CD4-positive, alpha-beta T cell treated with Interleukin-10 for 1 hour (primary cell): ENCODE measurements around the gene PLEKHN1.
"Not testable (repeated sequence)": the region's sequence is repeated elsewhere in the genome, so short reads cannot be mapped to it uniquely, and the experiment has no call there.

Experiments used
- DNase-seq: peaks from one replicate; pipeline ENCODE4 v3.0.0-alpha.2; 2020

PLEKHN1 gene

DNA sequence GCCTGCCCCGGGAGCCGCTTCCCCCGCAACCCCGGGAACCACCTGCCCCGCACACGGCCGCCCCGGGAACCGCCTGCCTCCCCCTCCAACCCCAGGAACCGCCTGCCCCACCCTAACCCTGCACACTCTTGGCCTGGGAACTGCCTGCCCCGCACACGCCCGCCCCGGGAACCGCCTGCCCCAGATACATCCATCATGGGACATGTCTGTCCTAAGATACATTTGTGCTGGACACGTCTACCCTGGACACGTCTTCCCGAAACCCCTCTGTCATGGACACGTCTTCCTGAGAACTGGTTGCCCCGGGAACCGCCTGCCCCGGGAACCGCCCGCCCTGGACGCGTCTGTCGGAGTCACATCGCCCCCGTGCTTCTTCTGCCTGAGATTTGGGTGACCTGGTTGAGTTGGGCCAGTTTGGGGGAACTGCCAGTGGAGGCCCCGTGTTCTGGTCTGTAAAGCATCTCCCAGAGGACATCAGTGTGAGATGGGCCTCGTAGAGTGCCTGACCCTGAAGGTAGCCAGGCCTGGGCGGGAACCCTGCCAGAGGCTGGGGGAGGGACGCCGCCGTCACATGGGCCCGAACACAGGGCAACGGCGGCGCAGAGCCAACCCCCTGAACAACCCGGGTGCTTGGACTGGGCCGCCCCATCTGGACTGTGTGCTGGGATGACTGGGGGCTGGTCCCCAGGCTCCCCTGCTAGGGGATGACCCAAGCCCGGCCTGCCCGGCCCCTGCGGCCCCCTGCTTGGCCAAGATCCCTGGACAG lies 12.0 kb downstream of the PLEKHN1 start:
- no peak for DNase-seq

DNA sequence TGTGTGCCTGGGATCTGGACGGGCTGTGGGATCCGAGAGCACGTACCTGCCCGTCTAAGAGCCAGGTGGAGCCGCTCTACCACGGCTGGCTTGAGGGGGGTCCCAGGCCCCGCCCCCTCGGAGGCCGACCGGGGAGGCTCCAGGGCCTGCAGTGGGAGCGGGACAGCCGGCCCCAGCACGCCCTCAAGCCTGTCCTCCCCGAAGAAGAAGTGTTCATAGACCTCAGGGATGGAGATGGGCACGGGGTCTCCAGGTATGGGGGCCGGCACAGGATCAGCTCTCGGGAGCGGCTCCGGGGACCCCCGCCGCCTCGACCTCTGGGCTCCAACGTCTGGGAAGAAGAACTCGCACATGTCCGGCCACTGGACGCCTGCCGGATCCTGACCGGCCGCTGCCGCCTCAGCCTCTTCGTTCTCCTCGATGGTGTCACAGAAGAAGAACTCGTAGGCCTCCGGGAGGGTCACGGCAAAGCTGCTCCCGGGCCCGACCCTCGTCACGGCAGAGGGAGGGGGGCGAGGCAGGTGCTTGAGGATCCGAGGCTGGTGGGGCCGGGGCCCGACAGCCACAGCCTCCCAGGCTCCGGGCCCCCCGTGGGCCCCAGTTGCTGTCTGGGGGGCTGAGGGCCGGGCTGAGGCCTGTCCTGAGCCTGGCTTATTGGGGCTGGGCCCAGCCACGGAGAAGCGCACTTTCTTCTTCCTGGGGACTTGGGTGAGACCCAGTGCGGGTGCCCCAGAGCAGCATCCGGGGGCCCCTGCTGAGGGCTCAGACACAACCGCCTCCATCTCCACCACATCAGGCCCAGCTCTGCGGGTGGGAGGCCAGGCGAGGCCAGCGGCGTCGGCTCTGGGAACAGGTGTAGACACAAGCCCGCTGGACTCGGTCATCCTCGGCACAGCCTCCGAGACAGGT lies 12.8 kb downstream of the PLEKHN1 start:
- no peak for DNase-seq

DNA sequence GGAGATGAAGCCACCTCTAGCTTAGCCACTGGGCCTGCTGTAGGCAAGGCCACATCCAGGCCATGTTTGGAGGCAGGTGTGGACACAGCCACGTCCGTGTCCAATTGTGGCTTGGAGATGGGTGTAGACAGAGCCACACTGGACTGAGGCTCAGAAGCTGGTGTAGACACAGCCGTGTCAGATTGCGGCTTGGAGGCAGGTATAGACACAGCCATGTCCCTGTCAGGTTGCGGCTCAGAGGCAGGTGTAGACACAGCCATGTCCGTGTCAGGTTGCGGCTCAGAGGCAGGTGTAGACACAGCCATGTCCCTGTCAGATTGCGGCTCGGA lies 13.4 kb downstream of the PLEKHN1 start:
- no peak for DNase-seq

DNA sequence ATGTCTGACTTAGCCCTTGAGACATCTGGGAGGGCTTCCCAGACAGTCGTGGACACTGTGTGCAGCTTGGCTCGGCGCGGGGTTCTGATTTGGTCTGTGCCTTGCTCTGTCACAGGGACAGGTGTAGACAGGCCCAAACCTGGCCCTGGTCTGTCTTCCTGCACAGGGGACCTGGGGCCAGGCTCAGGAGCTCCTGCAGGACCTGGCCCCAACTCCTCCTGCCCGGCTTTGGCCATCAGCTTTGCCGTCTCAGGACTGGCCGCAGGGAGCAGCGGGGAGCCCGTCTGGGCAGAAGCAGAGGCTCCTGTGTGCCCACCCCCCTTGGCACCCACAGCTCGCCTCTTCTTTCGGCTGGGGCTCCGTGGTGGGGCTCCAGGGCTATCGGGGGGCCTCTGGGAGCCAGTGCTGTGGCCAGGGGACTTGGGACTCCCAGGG lies 13.9 kb downstream of the PLEKHN1 start:
- DNase-seq: no peak

DNA sequence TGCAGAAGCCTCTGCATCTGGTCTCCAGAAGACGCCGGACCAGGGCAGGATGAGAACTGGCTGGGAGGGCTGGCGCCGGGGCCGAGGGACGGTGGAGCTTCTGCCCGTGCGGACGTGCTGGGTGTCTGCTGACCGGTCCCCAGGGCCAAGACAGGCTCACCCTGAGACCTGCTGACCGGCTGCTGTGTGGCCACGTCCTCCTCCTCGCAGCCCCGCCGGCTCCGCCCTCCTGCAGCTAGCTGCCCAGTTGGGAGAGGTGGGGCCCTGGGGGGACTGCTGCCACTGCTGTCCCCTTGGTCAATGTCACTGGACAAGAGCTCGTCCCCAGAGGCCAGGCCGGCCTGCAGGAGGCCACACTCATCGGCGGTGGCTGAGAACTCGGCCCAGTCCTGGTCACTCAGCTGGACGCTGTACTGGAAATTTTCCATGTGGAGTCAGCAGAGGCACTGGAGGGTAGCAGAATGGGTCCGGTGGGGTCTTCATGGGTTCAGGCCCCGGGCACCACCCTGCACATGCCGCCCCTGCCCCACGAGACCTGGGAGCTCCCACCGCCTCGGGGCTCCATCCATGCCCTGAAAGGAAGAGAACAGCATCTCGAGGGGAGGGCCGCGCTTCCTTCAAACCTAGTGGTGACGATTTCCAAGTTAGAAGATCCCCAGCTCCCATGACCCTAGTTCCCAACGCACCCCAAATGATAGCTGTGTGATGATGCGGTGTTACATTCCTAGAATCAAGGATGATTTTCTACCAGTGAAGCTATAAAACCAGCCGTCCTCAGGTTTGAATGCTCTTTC lies 14.5 kb downstream of the PLEKHN1 start:
- no peak for DNase-seq

DNA sequence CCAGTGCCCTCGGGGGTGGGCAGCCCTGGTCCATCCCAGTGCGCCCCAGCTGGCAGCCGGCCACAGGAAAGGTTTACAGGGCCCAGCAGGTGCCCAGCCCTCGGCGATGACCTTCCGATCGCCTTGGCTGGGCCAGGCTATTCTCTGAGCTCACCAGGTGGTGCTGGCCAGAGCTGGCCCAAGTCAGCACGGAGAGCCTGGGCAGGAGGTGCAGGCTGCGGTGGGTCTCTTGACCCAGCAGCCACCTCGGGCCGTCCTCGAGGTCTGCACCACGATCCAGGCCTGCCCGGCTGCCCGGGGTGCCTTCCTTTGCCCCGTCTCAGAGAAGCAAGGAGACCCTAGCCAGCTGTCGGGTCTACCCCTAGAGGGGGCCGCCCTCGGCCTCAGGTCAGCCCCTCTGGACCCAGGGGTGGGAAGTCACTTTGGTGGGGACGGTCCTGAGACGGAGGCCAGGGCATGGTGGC lies 15.2 kb downstream of the PLEKHN1 start:
- no peak for DNase-seq

DNA sequence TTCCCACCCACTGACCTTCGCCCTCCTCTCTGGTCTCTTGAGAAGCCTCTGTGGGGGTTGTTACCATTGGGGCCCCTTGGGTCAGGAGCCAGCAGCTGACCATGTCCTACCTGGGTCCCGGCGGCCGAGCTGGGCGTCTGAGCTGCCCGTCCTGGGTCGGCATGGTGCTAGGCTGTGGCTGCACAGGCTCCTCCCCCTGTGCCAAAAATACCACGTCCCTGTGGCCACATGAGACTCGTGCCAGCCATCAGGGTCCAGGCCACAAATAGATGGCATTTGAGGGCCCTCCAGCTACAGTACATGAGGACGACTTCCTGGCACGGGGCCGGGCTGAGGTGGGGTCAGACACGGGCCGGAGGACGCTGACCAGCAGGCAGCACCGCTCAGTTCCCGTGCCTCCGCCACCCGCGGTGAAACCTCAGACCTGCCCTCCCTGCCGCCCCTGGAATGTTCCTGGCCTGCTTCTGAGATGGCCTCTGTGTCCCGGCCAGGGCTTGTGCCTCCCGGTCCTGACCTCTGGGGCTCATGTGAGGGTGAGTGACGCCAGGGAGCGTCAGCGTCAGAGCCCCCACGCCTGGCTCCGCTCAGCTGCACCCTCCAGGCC lies 15.8 kb downstream of the PLEKHN1 start, which contains the start of gene PERM1:
Gene PERM1, minus strand, starts transcription at position 139 of the 604 bp plus-strand sequence. CDS start 1,064 bp downstream, outside the sequence.
- DNase-seq: no peak

DNA sequence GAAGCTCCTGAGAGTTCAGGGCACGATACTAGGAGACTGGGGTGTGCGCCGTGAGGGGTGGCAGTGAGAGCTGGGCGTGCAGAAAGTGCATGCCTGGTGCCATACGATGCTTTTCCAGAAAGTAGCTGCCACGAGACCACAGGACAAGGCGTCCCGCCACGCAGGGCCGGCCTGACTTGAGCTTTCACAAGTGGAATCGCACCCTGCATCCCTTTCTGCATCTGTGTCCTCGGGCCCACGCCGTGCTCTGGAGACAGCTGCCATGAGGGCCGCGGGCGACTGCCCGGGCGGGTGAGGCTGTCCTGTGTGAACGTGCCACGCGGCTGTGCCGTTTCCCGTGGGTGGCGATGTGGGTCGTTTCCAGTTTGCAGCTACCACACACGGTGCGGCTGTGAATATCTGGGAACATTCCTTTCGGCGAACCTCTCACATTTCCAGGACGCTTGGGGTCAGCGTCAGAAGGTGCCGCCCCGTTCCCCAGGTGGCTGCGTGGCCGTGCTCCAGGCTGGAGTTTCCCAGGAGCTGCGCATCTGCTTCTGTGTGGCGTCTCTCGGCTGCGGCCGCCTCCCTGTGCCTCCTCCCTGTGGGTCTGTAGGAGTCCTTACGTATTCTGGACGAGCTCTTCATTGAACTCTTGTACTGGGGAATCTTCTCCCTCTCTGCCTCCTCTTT lies 16.6 kb downstream of the PLEKHN1 start:
- DNase-seq: no peak

DNA sequence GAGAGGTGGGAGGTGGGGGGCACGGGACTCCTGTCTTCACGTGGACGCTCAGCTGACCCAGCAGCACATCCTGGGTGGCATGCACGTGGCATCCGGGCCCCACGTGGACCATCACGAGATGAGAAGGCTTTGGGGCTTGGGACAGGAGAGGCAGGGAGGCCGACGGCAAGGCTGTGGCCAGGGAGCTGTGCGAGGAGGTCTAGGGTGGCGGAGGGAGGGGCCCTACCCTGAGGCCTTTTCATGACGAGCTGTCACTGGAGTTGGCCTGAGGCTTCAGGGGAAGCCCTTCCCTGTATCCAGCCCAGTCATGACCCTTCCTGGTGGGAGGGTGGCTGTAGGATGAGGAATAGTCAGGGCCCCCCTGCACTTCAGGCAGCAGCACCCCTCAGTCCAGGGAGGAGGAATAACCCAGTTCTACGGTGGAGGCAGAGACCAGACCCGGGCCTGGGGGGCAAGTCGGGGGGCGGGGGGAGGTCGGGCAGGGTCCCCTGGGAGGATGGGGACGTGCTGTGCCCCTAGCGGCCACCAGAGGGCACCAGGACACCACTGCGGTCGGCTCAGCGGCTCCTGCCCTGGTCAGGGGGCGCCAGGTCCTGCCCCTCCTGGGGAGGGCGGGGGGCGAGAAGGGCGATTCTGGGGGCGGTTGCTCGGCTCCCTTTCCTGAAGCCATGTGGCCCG lies 17.7 kb downstream of the PLEKHN1 start:
- DNase-seq: peak; percentile 60

DNA sequence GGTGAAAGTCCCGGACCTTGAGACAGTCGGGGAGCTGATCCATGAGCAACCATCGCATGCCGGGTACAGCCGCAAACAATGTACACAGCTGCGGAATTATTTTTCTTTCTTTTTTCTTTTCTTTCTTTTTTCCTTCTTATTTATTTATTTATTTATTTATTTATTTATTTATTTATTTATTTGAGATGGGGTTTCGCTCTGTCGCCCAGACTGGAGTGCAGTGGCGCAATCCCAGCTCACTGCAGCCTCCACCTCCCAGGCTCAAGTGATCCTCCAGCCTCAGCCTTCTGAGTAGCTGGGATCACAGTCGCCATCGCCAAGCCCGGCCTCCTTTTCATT lies 18.2 kb downstream of the PLEKHN1 start:
- no peak for DNase-seq

DNA sequence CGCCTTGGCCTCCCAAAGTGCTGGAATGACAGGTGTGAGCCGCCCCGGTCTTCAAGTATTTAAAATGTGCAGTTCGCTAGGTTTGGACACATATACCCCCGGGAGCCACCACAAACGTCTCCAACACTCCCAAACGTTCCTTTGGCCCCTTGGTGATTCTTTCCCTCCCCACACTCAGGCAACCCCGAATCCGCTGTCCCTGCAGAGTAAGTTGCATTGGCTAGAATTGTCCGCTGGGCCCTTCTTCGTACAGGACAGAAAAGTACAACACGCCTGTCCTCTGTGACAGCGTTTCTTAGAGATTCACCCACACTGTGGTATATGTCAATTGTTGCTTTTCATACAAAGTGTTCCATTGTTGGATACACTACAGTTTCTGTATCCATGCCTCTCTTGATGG lies 18.8 kb downstream of the PLEKHN1 start:
- DNase-seq: no peak

DNA sequence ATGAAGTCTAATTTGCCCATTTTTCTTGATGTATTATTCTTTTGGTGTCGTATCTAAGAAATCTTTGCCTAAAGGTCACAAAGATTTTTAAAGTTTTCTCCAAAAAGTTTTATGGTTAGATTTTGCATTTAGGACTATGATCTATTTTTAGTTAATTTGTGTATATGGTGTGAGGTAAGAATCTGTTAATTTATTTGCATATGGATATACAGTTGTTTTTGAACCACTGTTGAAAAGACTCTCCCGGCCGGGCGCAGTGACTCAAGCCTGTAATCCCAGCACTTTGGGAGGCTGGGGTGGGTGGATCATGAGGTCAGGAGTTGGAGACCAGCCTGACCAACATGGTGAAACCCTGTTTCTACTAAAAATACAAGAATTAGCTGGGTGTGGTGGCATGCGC lies 21.8 kb downstream of the PLEKHN1 start:
- not testable (repeated sequence) for DNase-seq

DNA sequence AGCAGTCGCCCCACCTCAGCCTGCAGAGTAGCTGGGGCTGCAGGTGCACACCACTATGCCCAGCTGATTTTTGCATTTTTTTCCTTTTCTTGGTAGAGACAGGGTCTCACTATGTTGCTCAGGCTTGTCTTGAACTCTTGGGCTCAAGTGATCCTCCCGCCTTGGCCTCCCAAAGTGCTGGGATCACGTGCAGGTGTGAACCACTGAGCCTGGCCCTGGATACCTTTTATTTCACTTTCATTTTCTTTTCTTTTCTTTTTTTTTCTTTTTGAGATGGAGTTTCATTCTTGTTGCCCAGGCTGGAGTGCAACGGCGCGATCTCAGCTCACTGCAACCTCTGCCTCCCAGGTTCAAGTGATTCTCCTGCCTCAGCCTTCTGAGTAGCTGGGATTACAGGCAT lies 25.0 kb downstream of the PLEKHN1 start:
- not testable (repeated sequence) for DNase-seq

DNA sequence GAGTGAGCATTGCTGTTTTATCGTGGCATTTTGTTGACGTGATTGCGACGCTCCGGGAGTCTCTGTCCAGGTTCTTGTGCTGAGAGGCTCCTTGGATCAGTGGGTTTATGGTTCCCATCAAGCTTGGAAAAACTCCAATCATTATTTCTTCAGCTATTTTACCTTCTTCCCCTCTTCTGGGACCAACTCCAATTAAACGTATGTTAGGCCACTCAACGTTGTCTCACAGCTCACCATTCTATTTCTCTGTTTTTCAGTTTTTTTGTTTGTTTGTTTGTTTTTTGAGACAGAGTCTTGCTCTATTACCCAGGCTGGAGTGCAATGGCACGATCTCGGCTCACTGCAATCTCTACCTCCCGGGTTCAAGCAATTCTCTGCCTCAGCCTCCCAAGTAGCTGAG lies 25.6 kb downstream of the PLEKHN1 start:
- DNase-seq: no peak

DNA sequence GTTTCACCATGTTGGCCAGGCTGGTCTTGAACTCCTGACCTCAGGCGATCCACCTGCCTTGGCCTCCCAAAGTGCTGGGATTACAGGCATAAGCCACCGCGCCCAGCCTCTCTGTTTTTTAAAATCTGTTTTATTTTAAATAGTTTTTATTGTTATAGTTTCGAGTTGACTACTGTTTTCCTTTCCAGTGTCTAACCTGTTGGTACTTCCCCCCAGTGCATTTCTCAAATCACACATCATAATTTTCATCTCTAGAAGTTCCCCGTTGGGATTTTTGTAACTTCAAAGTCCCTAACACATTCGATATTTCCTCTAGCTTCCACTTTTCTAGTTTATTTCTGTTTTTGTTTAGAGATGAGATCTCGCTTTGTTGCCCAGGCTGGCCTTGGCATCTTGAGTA lies 26.1 kb downstream of the PLEKHN1 start:
- no peak for DNase-seq

DNA sequence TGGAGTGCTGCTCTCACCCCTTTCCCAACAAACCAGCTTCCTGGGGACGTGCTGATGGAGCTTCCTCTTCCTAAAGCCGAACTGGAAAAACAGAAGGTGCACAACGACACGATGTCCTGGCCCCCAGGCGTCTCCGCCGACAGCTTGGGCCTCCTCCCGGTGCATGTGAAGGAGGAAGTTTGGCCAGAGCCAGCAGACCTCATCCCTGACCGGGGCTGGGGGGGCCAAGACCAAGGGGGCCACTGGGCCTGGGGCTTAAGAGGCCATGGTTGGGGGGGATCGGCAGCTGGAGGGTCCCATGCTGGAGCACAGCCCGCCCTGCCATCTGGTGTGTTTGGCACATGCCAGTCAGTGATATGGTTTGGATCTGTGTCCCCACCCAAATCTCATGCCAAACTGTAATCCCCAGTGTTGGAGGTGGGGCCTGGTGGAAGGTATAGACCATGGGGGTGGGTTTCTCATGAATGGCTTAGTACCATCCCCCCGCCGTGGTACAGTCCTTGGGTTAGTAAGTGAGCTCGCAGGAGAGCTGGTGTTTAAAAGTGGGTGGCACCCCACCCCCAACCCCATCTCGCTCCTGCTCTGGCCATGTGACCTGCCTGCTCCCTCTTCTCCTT lies 27.2 kb downstream of the PLEKHN1 start:
- no peak for DNase-seq

DNA sequence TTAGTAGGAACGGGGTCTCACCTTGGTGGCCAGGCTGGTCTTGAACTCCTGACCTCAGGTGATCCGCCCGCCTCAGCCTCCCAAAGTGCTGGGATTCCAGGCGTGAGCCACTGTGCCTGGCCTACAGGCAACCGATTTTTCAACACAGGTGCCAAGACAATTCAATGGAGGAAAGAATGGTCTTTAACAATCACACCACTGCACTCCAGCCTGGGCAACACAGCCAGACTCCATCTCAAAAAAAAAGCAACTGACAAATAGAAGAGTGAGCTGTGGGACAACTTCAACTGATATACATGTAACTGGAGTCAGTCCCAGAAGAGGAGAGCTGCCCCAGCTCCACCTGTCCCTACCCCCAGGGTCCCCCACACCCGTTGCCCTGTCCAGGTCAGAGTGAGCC lies 28.3 kb downstream of the PLEKHN1 start:
- not testable (repeated sequence) for DNase-seq

DNA sequence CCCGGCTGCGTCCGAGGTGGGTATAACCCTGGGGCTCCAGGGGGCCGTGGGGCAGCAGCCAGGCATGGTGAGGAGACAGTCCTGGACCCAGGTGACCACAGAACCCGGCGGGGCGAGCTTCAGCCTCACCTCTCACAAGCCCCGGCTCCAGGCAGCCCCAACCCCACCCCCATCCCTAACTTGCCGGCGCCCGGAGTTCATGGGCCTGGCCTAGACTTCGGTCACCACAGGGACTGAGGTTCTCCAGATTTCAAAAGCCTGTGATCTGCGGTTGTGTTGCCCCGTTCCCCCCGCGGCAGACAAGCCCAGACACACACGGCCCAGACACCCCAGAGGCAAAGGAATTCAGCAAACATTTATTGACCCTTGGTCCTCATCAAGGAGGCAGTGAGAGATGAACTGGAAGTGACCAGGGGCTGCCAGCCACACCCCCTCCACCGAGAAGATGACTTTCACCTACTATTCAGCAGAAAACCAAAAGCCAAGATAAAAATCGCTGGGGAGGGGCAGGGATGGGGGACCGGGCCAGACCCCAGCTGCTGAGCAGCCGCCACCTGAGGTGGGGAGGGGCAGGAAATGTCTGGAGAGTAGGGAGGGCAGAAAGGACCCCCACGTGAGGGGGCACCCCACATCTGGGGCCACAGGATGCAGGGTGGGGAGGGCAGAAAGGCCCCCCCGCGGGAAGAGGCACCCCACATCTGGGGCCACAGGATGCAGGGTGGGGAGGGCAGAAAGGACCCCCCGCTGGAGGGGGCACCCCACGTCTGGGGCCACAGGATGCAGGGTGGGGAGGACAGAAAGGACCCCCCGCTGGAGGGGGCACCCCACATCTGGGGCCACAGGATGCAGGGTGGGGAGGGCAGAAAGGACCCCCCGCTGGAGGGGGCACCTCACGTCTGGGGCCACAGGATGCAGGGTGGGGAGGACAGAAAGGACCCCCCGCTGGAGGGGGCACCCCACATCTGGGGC lies 29.7 kb downstream of the PLEKHN1 start:
- DNase-seq: no peak

DNA sequence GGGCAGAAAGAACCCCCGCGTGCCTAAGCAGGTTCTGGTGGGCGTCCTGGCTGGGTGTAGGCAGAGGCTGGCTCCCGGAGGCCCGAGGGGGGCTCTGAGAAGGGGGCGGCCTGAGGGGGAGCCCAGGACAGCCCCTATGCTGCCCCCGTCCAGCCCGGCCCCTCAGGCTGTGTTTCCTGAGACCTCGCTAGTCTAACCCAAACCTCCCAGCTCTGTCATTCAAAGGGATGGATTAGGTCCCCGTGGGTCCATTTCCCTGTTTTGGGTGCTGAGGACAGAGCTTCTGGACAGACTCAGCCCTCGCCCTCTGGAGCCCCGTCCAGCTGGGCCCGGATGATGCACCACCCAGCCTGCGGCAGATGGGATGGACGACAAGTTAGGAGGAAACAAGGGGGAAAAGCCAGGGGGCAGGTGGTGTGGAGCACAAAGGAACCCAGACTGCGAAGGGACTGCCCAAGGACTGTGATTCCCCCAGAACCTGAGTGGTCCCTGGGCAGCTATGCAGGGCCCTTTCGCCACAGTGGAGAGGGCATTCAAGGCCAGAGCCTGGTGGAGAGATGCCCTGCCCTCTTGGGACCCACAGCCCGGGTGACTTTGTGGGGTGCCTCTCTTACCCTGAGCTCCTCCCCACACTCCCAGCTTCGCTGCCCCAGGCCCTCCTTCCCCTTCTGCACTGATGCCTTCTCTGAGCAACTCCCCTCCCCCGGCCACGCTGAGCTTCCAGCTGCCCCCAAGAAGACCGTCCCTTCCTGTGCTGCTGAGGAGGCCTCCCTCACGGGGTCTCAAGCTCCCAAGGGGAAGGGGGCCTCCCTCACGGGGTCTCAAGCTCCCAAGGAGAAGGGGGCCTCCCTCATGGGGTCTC lies 30.8 kb downstream of the PLEKHN1 start:
- no peak for DNase-seq
